ENCODE results near the gene NRARP.

Gene NRARP

DNA sequence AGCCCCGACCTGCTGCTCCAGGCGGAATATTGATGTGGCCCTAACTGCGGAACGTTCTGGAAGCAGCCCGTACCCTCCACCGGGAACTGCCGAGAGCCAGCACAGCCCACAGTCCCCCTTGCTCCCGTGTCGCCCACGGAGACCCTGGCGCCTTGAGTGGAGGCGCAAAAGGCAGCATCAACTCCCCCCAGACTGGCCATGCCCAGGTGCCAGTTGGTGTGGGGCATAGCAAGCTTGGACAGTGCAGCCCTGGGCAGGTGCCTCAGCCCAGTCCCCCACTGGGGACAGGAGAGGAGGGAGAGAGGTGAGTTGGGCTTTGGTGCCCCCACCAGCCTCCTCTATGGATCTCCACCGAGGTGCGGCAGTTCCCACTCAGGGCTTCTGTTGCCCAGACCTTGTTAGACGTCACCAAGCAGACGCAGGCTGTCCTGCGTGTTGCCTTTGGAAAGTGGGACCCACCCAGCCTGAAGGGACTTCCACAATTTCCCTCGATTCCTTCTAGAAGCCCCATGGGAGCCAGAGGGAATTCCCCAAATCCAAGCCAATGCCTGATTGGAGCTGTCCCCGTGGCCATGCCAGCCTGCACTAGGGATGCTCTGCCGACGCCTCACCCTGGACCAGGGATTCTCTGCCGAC lies 19.8 kb upstream of the NRARP start:
- no peak for DNase-seq (ENCODE audit: low read depth)

DNA sequence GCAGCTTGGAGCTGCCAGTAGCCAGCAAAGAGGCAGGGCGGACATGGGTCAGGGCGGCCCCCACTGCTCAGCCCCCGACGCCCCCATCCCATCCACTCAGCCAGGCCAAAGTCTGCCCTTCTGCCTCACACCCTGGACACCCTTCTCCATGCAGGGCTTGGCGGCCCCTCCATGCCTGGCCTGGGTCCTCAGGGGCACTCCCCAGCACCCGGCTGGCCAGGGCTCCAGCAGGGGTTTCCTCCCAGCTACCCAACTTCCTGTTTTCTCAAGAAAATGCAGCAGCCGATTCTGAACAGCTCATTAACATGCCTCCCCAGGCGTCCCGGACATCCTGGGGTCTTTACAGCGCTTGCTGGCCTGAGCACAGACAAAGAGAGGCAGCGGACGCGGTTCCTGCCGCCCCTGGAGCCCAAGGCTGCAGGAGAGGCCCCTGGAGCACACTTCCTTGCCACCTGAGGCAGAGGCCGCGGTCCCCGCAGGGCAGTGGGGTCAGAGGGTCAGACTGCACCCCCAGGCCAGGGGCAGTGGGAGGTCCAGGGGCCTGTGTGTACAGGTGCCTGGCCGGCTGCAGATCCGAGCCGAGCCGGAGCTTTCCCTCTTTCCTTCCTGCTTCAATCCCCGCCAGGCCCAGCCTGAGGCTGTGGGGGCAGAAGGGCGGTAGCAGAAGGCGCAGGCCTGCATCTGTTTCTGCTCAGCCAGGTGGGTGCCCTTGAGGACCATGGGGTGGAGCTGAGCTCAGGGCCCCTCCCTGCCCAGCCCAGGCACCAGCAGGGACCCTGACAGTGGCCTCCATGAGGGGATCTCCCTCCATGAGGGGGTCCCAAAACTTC lies 18.7 kb upstream of the NRARP start:
- no peak for DNase-seq (ENCODE audit: low read depth)

DNA sequence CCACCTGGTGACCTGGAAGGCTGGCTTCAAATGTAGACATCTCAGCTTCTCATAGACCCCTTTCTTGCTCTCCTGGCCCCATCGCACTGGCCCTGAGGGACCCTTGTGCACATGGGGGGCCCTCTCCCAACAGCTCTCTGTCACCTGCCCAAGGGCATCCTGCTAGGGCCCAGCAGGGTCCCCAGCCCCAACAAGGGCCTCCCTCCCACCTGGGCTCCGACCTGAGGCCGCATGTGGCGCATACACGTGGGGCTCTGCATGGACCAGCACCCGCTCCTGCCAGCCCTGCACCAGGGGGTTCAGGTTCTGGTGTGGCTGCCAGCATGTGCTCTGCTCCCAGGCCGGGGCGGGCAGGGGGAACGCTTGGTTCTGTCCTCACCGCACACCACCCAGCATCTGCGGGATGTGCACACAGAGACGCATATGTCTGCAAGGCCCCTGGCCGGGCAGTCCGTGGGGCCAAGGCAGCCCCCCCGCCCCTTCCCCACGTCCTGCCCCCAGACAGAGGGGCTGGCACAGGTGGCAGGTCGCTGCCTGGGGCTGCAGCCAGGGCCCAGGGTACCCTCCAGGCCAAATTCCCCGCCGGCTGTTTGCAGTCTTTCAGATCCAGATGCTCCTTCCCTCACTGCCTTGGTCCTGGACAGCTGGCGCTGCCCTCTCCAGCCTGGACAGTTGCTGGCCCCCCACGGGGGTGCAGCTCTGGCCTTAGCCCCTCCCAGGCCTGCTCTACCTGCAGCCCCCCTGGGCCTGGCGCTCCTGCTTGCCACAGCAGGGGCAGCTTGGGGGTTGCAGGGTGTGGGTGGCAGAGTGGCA lies 17.9 kb upstream of the NRARP start:
- DNase-seq (ENCODE audit: low read depth), result no peak

DNA sequence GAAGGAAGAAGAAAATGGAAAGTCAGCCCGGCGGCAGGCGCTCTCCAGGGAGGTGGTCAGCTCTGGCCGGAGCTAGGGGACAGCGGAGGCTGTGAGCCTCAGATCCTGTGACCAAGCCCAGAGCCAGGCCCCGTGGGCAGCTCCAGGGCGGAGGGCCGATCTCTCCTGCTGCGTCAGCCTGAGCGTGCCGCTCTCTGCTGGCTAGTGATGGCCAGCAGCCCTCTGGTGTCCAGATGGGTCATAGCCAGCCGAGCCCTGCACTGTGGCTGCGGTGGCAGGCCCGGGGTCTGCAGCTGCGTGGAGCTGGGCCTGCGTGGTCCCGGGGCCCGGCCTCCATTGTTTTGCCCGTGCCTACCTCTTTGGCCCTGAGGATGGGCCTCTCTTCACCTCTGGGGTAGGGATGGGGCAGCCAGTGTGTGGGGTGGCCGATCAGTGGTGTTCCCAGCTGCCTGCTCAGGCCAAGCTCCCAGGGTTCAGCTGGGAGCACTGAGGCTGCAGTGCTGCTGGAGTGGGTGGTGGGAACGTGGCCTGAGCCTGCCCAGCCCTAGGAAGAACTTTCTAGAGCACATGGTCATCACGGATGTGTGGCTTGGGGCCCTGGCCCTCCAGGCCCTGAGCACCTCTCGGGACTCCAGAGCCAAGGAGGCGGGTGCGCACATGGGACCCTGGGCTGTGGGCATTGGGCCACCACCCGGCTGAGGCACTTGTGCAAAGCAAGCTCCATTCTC lies 17.1 kb upstream of the NRARP start:
- no peak for DNase-seq (ENCODE audit: low read depth)

DNA sequence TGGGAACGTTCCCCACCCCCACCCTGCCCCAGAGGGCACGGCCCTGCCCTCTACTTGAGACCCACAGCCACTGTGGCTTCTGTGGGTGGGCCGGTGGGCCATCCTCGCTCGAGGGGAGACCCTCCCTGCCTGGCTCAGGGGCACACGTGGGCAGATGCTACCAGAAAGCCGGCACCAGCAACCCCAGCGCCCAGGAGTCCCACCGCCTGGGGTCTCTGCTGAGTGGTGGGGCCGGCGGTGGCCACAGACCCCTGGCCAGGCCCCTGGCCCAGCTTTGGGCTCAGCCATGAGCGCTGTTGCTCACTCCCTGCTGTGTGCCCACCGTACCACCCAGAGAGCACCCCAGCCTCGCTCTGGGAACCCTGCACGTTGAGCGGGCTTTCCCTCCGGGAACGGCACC lies 16.5 kb upstream of the NRARP start:
- DNase-seq (ENCODE audit: low read depth), result no peak

DNA sequence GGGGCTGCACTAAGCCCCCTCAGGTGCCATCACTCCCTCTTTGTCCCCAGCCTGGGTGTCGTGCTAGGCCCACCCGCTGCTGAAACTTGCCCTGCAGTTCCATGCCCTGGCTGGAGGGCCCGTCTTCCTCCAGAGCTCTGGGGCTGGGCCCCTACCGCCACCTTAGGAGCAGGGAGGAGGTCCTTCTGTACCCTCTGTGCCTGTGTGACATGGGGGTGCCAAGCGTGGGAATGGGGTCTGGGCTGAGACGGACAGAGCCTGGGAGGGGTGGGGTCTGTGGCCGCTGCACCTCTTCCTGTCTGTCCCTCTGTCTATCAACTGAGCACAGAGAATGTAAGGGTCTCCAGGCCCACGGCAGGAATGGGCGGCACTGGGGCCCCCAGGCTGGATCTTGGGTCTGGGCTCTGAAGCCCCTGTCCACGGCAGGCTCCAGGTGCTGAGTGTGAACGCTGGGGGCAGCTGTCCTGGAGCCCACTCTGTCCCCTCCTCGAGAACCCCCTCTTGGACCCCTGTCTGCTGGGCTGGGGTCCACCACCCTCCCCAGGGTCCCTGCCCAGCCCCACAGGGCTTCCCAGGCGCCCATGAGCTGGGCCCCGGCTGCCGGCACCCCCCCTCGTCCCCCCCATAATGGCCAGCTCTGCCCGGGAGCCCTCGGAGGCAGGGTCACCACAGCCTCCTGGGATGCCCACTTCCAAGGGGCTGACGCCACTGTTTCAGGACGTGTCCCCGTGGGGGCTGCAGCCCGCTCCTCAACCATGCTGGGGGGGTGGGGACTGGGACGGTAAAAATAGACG lies 15.8 kb upstream of the NRARP start:
- no peak for DNase-seq (ENCODE audit: low read depth)

DNA sequence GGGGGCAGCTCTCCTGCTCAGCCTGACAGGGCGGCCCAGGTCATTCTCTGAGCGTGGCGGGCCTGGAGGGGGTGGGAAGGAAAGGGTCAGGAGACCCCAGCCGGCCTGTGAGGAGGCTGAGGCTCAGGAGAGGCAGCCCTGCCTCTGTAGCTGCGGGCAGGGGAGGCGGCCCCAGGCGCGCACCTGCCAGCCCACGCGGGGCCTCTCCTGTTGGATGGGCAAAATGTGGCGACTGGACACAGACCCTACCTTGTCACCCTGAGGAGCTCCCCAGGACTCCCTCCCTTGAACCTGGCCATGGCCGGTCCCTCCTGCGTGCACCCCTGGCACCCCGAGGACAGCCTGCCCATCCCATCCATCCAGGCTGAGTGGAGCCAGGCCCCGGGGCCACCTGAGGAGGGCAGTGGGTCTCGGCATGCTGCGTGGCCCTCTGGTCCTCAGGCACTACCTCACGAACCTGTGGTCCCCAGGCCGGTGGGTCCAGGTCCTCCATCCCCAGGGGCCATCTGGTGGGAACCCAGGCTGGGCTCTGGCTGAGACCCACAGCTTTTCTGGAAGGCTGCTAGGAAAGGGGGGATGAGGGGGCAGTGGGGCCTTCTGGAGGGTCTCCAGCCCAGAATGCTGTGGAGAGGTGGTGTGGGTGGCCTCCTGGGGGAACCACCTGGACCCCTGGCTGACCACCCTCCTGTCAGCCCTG lies 15.1 kb upstream of the NRARP start:
- DNase-seq (ENCODE audit: low read depth), result no peak

DNA sequence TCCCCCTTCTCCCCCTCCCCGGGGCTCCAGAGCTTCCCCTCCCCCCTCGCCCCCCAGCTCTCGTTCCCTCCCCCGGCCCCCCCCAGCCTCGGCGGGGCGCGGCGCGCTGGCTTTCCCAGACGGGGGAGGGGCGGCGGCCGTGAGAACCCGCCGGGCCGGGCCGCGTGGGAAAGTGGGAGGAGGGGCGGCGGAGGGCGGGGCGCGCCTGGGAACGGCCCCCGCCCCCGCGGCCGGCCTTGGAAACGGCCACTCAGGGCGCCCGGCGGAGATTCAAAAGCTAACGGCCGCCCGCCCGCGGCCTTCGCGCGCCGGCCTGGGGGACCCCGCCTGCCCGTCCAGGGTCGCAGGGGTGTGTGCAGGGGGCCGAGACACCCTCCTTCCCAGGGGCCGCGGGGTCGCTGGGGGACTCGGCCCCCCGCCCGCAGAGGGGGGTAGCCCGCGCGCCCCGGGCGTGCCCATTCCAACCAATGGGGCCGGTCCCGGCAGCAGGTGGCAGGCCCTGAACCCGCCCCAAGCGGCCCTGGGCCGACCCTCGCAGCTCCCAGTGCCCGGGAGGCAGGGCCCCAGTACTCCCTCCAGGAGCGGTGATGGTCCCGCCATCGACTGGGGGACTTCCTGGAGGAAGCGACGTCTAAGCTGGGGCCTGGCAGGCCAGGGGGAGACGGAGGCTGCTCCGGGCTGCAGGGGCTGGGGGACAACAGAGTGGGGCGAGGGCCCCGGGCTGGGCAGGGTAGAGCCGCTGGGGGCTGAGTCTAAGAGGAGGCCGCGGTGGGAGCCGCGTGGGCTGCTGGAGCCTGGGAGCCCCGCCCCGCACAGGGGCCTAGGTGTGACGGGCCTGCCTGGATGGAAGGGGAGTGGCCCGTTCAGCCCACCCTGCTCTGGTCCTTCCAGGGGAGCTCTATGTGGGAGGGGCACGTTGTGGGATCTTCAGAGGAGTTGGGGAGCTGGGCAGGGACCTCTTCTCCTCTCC lies 14.2 kb upstream of the NRARP start:
- no peak for DNase-seq (ENCODE audit: low read depth)

DNA sequence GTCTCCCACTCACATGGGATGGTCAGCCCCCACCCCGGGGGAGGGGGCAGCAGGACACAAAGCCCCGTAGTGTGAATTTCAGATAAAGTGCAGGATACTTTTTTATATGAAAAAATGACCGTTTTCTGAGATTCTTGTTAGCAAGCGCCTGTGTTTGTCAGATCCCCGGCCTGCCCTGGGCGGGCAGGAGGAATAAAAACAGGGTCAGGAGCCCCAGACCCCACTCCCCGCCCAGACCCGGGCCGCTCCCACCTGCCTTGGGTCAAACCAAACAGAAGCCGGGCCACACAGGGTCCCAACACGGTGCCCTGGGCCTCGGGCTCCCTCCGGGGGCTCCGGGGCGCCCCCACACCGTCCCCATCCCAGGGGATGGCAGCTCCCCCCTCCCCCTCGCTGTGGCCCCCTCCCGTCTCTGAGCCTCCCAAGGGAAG lies 13.5 kb upstream of the NRARP start:
- DNase-seq (ENCODE audit: low read depth), result no peak

DNA sequence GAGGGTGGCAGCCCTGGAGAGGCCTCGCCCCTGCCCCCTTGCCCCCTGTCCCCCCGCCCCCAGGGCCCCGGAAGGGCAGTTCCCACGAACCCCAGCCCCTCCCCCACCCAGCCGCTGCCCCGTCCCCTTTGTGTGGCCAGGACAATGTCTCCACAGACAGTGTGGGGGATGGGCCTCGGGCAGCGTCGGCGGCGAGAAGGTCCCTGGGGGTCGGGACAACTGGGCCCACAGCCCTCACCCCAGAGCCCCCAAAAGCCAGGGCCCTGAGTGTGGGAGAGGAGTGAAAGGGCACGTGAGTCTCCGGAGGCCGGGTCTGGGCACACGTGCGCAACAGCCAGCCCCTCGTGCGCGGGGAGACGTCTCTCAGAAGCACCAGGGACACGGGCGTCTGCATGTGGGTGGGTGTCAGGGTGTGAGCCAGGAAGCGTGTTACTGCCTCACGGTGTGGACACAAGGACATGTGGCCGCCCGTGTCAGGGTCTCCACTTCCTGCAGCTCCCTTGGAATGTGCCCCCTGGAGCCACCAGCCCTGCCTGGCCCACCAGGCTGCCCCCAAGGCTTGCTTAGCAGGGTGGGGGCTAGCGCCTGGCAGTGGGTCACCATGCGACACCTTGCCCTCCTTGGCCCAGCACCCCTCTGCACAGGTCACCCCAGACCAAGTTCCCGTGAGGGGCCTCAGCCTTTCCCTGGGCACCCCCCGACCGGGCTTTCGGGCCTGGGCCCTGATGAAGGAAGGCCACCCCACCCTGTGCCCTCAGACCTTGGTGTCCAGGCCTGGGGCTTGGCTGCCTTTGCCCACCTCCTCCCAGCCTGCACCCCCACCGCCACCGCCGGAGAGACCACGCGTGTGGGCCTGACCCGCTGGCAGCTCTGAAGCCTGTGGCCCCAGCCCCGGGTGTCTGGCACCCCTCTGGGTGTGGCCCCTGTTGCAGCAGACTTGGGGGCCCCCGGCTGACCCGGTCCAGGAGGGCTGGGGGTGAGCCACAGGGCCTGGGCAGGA lies 12.8 kb upstream of the NRARP start:
- DNase-seq (ENCODE audit: low read depth), result no peak

DNA sequence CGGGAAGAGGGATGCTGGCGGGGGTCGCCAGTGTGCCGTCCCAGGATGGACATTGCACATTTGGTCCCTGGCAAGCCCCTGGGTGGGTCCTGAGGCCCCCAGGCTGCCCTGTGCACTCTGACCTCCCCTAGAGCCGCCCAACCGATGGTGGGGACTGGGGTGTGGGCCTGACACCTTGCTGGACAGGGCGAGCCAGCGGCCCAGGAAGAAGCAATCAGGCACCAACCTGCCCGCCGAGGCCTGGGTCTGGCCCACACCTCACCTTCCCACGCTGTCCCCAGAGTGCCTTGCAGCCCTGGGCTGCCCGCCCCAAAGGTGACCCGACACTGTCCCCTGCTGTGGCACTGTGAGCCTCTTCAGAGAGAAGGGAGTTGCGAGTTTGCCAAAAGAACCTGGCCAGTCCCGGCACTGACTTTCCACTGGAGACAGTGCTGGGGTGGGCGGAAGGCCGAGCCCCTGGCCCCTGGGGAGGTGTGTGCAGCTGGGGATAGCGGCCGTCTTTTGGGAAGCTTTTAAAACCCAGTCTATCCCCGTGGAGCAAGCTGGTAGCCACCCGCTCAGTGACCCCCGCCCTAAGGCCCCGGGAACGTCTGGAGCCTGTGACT lies 12.0 kb upstream of the NRARP start:
- DNase-seq (ENCODE audit: low read depth), result no peak

DNA sequence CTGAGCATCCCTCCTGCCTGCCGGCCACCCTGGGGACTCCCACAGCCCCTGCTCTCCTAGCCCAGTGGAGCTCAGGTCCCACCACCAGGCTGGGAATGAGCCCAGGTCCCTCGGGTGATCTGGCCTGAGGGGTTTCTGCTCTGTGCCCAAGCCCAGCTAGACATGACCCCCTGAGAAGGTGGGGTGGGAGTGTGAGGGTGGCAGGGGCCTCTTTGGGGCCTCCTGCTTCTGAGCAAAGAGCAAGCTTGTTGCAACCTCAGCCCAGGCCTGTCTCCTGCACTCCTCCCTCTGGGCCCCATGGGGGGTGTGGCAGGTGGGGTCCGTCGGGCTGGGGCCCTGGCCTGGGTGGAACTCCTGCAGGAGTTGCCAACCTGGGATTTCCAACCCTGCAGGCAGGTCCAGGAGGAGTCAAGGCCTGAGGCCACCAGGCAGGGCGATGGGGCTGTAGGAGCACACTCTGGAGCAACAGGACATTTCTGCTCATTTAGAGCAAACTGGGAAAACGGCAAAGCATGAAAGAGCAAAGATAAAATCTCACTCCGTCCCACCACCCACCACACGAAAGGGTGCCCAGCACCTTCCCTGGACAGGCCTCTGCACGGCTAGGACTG lies 11.4 kb upstream of the NRARP start:
- no peak for DNase-seq (ENCODE audit: low read depth)

DNA sequence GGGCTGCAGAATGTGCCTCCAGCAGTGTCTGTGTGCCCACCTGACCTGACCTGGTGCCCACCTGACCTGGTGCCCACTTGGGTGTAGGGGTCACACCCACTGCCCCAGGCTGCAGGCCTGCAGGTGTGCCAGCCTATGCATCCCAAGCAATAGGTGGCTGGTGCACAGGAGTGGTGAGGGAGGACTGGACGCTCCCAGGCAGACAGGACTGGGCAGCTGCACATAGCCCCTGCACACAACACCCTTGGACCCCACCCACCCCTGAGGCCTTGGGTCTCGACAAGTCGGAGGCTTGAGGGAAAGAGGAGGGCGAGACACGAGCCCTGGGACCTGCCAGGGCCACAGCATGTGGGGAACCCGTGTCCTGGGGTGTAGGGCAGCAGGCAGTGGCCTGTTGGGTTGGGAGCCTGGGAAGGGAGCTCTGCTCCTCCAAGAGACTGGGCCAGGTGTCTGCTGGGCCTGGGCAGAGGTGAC lies 10.8 kb upstream of the NRARP start:
- DNase-seq (ENCODE audit: low read depth), result no peak

DNA sequence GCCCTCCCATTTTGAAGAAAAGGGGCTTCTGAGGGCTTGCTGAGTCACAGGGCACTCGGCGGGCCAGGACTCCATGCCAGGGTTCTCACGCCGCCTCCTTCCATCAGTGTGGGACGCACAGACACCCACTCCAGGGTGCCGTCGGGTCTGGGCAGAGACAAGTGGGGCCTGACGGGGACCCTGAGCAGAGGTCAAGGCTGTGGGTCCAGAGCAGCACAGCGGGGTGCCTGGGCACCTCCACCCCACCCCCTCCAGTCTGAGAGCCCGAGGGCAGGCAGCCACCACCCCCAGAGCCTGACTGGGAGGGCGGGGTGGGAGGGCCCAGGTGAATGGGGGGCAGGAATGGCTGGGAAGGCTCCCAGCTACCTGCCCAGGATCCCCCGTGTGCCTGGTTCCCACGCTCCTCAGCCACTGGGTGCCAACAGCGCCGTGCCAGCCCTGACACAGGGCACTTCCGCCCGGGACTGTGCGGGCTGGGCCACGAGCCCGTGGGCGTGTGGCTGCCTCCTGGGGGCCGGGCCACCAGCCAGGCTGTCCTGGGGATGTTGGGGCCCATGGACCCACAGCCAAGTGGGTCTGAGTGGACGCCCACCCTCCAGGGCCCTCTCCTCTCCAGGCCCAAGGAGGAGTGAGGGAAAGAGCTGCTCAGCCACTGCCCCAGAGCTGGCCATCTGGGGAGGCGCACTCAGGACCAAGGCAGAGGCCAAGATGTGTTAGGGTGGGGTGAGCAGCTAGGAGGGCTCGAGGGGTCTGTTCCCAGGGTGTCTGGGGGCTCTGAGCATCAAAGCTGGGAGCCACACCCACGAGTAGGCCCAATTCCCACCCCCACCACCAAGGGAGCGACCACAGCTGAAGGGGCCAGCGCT lies 10.1 kb upstream of the NRARP start:
- no peak for DNase-seq (ENCODE audit: low read depth)

DNA sequence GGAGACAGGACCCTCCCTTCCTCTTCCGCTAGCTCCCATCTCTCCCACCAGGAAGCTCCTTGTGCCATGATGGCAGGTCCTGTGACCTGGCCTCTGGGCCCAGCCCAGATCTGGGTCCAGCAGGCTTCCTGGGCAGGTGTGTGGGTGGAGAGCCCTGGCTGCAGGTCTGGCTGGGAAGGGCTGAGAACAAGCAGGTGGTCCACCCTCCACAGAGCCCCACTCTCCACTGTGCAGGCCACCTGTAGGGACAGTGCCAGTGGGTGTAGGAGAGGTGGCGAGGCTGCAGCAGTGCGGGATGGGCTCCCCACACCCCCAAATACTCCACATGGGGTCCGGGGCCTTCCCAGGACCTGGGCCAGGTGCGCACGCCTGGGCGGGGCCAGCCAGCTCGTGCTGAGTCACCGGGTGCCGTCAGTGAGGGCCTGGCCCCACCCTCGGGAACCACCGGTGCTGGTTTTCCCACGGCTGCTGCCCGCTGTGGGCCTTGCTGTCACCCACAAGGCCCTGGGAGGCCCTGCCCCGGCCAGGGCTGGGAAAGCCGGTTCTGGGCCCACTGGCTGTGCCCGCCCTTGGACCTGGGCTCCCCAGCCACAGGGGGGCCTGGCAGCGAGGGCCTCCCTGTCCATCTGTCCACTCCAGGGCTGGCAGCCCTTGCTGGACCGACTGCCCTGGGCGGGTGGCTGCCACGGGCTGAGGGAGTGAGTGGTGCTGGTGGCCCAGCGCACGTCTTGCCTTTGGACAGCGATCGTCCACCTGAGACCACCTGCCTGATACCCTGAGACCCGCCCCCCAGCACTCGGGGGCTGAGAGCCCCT lies 9.3 kb upstream of the NRARP start:
- DNase-seq (ENCODE audit: low read depth), result no peak
